Measurements from ENCODE around the gene IFT43.

IFT43 gene

DNA sequence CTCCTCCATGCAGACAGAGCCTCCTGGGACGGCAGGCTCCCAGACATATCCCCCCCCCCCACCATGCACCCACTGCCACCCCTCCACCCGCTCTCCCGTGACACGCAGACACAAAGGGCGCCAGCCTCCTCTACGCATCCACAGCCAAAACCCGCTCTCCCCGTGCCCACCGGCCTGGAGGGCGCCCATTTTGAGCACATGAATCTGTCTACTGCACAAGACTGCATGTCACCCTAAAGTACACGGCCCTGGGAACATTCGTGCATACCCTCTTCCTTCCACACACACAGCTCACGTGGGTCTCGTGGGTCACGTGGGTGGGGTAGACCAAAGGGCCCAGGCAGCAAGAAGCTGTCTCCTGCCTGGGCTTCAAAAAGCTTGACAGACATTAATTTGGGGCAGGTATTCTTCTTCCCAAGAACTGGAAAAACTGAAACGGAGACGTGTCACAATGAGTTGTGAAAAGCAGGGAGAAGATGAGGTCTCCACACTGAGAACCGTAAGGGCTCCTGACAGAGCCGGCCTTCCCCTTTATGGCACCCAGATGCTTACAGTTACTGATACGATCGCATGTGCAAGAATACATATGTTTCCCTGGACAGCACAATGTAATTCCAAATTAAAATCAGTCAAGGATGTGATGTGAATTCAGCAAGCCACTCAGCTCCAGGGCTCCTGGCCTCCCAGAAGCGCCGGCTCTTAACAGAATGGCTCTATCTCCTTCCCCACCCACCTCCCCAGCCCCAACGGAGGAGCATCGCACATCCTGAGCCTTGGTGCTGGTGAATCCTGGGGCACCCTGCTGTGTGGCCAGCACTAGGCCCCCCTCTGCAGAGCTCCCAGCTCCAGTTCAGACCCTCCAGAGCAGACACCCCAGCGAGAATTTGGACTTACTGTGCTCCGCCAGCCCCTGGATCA lies 5.7 kb upstream of the IFT43 start:
- intact Hi-C loops (cut with DNase I): loop anchor here (5.0 kb wide), 1 partner anchor 403 kb away; the partner anchor contains the start of gene FLVCR2
- peak in 9 of 10 donors; percentile 23 to 92 (median 48) for DNase-seq

DNA sequence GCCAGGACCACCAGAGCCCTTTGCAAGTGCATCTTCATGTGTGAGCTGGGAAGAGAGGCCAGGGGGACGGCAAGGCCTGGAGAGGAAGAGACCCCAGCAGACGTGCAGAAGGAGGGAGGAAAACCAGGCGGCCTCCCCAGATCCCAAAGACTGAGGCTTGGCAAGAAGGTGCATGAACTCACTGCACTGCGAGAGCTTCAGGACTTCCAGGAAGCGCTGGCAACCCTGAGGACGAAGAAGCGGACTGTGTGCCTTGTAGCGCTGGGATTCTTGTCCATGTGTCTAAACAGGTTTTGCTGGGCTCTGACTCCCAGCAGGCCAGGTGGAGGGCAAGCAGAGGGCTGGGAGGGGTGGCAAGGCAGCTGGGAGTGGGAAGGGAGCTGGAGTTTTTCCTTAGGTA lies 4.7 kb upstream of the IFT43 start:
- peak in 1 of 10 donors; percentile 28 for DNase-seq
- intact Hi-C loops (cut with DNase I): loop anchor here (5.0 kb wide), 1 partner anchor 404 kb away; the partner anchor contains the start of gene FLVCR2

DNA sequence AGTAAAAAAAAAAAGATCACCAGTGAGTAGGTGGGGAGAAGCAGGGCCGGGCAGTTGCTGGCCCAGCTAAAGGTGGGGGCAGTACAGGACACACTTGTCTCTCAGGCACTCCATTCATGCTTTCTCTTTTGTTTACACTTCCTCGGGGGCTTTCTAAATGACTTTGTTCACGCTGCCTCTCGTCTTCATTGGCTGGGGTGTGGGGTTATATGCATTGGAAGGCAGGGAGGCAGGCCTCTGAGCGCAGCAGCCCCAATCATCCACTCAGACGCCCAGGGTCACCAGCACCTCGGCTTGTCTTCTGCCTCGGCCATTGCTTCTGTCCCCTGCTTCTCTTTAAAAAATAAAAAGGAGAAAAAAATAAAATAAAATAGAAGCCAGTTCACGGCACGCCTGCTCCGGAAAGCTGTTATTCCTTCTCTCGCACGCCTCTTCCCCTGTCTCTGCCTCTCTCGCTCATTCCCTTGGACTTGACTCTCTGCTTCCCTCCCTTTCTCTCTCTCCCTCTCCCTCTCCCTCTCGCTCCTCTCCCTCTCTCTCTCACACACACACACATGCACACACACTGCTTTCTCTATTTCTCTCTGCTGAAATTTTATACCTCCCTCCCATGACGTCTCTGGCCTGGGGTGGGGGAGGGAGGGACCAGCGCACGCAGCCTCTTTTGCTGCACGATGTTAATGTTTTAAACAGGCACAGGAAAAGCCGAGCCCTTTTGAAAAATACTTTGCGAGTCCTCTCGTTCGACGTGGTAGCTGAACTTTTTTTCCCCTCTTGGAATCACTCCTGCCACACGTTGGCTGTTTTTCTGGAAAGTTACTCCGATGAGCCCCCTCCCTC lies 3.9 kb upstream of the IFT43 start, which contains the start of gene TGFB3:
Gene TGFB3 (minus strand): TSS at position 570 of the 840 bp plus-strand sequence. CDS start 1,102 bp downstream, outside the sequence.
- intact Hi-C loops (cut with DNase I): loop anchor here (1.0 to 5.0 kb wide), 4 partner anchors 77 to 404 kb away; partner anchors contain the start of gene FLVCR2
- peak in 8 of 10 donors; percentile 34 to 91 (median 50) for DNase-seq

DNA sequence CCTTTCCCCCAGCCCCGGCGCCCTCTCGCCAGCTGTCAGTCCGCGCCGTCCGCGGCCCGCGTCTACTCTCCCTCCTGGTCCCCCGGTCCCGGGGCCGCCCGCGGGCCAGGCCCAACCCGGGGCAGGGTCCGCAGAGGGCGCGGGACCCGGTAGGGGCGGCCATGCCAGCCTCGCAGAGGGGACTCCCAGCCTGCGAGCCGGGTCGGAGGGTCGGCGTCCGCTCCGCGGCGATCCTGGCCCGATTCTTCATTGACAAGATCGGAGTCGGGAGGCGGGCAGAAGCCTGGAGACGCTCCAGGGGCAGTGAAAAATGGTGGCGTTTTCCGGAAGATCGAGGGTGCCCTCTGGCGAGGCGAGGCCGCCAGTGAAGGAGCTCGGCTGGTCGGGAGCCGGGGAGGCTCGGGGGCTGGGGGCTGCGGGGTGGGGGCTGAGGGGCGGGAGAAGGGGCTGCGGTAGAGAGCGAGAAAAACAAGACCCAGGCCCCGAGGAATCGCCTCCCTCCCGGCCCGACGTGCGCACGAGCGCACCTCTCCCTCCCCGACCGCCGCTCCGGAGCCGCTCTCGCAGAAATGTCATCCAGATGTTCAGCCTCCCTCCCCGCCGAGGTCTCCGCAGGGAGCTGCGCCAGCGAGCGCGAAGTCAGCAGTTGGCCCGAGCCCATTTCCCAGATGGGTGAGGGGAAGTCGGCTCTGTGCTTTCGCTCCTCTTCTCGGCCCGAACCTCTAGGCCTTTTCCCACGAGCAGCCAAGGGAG lies 3.1 kb upstream of the IFT43 start:
- intact Hi-C loops (cut with DNase I): loop anchor here (1.0 to 5.0 kb wide), 4 partner anchors 78 to 405 kb away; partner anchors contain the start of gene FLVCR2
- peak; percentile 77 to 97 (median 84) for DNase-seq

DNA sequence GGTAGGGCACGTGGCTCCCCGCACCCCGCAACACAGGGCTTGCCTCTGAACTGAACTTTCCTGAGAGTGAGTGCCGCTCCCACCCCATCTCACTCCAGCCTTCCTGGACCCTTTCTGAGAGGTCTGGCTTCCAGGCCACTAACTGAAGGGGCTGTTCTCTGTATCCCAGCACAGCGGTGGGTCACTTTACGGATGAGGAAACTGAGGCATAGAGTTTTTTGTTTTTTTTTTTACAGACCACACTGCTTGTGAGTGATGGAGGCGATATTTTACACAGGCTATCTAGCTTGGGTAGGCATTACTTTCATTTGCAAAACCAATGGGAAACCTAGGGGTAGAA lies 2.6 kb upstream of the IFT43 start:
- no peak for DNase-seq
- intact Hi-C loops (cut with DNase I): loop anchor here (2.0 to 5.0 kb wide), 2 partner anchors 78 to 406 kb away; partner anchors contain the start of gene FLVCR2

DNA sequence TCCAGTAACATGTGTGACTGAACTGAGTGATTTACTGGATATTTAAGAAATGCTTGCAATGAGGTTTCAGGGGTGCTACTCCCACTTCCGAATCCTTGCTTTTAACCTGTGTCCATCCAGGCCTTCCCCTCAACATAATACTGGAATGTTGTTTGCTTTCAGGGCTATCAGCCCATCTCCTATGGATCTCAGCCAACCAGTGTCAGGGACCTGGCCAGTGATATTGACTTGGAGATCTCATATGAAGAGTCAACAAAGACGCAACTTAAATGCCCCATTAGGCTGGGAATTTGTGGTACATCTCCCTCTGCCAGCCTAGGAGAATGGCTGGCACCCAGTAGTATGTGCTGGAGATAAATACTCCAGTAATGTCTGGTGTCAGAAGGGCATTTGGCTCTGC lies 889 bp upstream of the IFT43 start:
- intact Hi-C loops (cut with DNase I): loop anchor here (5.0 kb wide), 1 partner anchor 407 kb away; the partner anchor contains the start of gene FLVCR2
- no peak for DNase-seq

DNA sequence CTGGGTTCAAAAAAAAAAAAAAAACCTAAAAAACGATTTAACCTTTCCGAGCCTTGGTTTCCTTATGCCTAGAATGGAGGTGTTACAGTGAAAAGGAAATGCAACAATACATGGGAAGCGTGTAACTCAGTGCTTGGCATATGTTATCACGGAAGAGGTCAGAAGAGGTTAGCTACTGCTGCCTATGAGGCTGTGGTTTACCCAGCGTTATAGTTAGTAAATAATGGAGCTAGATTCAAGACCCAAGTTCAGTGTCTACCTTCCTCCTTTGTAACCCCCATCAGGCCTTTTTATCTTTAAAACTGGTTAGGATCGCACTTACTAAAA lies 839 bp downstream of the IFT43 start:
- intact Hi-C loops (cut with DNase I): no loop called here
- no peak for DNase-seq

DNA sequence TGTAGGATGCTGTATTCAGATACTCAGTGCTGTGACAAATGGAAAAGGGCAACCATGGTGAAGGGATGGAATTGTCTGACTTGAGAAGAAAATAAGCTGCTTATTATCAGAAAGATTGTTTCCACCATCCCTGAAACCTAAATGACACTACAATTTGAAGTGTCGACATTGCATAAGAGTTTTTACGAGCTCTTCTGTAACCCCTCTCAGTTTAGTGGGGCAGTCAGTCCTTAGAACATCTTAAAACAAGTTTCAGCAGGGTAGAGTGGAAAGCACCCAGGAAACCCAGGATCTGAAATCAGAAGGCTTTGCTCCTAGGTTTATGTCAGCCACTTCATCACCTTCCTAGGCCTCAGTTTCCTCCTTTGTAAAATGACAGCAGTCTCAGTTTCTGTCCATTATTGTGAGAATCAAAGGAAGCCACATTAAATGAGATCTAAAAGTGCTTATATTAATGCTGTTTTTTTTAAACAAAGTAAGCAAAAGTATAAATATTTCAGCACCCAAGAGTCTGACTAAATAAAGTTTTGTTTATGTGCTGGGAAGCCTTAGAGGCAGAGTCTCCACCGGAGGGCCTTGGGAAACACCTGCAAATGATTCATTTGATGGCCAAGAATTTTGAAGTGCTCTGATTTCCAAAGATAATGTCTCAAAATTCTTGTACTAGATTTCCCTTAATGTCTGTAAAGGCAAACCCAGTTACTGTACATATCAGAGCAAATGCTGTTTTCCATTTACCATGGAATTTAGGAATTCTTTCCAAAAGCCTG lies 1.8 kb downstream of the IFT43 start:
- intact Hi-C loops (cut with DNase I): no loop called here

DNA sequence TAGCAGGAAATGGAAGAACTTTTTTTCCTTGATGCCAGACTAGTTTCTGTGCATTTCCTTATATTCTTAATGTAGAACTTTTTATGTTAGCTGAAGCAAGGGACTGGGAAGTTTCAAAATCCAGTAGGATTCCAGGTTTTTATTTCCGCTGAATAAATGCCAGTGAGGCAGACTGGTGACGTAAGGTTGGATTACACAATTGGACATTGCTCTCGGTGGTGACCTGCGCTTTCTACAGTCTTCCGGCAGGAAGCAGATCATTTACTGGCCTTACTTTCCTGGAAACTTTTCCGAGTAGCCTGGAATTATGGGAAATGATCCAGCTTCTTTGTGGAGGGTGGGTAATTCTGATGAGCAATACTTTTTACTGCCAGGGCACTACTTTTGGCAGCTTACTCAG lies 3.6 kb downstream of the IFT43 start:
- intact Hi-C loops (cut with DNase I): no loop called here
- no peak for DNase-seq

More for the DNA sequence above, 1.8 kb downstream of the IFT43 start:
- no peak for DNase-seq

DNA sequence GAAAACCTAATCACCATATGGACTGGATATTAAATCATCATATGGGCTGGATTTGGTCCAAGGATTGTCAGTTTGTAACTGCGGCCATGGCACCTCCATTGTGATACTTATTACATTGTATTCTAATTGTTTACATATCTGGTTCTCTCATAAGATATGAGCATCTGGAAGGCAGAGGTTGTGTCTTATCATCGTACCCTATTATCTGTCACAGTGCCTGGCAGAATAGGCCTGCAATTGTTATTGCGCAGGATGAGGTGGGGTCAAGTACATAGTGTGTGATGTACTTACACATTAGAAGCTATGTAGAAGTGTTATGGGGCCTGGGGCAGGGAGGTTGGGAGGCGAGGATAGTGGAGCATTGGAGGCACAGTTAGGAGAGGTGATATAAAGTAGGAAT lies 4.7 kb downstream of the IFT43 start:
- DNase-seq: no peak
- intact Hi-C loops (cut with DNase I): no loop called here

DNA sequence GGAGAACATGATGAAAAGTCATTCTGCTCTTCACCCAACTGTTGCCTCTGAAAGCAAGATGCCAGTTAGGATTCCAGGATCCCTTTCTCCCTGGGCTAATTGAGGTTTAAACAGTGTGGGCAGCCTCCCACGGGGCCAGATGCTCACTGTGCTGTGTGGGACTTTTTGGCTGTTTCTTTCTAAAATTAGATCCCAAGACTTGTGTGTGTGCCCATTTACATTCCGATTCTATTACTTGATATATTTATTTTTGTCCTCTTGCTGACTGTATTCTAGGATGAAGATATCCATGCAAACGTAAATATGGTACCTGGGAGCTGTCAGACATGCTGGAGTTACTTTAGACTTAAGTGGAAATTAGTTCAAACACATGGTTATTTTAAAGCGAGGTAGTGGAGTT lies 6.2 kb downstream of the IFT43 start:
- no peak for DNase-seq
- intact Hi-C loops (cut with DNase I): no loop called here

DNA sequence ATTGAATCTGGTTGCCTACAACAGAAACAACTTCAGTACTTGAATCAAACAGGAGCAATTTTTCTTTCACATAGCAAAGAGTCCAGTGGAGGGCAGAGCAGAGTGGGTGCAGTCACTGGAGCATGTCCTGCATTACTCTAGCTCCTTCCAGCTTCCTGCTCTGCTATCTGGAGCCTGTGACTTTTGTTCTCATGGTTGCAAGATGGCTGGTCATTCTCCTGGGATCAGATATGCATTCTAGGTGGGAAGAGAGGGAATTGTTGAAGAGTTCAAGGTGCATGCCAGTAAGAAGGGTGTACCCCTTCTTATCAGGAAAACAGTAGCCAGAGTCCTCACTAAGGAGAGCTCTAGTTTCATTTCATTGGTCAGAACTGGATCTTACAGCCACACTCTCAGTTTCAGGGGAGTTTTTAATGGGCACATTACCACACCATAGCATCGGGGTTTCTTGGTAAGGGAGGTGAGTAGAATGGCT lies 8.0 kb downstream of the IFT43 start:
- intact Hi-C loops (cut with DNase I): no loop called here
- DNase-seq: no peak

DNA sequence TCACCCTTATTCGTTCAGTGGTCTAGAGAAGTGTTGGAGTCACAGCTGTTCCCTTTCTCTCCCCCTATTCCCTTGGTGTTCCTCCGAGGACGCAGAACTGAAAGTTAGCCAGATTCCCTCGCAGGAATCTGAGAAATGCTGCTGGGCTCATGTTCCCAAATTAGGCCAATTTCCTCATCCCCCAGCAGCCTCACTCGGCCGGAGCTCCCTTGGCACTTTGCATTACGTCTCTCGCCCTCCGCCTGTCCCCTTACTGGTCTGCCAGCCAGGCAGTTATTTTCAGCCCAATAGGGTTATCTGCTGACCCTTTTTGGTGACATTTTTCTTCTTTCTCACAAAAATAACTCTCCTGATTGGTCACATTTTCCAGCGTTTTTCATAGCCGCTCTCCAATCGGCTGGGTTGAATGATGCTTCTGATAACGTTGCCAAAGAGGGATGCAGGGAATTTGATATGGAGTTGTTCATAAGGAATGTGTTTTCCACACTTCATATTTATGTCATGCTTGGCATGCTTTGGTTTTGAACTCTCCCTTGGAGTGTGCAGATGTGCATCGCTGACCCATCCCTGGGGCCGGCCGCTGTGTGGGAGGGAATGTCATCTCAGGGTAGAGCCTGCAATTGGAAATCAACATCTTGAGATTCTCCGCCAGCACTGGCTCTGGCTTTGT lies 9.9 kb downstream of the IFT43 start:
- intact Hi-C loops (cut with DNase I): no loop called here

DNA sequence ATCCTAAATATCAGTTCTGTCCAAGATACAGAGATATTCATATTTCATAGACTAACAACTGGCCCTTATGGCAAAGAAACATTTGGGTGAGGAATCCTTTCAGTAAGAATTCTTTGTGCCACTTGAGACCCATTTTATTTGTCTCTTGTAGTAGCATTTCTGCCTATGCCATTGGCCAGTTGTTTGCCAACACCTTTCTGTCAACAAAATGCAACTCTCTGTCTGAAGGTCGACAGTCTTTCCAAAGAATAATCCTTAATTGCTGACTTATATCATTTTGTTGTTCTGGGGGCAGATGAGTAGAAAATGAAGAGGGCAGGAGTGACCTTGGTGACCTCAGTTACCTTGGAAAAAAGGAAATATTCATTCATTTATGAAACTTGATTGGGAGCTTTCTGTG lies 10.9 kb downstream of the IFT43 start:
- intact Hi-C loops (cut with DNase I): no loop called here
- no peak for DNase-seq

More for the DNA sequence above, 9.9 kb downstream of the IFT43 start:
- DNase-seq: peak in 1 of 10 donors; percentile 70

DNA sequence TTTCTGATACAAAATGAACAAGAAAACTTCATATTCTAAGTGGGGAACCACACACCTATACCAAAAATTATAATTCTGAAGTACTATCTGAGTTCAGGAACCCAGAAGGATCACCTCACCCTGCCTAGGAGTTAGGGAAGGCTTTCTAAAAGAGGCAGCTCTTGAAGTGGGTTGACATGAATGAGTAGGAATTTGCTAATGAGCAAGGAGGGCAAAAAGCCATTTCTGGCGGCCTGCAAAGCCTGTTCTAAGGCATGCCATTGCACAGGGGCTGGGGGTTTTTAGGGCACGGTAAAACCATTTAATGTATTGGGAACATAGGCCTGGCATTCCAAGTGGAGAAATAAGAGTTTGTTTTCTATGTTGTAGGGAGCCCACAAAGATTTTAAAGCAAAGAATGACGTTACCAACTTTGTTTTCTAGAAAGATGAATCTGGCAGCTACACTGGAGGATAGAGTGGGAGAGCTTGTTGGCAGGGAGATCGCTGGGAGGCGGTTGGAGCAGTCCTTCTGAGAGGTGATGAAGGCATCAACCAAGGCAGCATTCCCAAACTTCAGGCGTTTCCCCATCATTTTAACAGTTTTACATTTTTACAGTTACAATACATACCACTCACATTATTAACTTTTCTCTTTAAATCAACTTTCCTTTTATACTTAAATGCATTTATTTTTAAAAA lies 14.1 kb downstream of the IFT43 start:
- intact Hi-C loops (cut with DNase I): no loop called here
- DNase-seq: peak in 3 of 10 donors; percentile 27 to 90 (median 82)

DNA sequence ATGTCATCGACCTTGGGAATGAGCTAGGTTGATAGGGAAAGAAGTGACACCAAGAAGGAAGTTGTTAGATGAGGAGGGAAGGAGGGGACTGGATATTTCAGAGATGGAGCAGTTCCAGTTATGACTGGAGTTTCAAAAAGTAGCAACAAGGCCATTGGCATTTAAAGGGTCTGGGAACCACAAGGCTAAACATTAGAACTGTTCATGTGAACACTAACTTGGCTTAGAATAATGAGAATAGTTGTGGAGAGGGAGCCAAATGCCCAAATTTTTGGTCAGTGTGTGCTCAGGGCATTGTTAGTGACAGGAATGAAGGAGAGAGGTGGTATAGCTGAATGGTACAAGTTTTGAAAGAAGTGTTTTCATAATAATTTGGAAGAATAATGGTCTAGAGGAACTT lies 16.8 kb downstream of the IFT43 start:
- intact Hi-C loops (cut with DNase I): no loop called here
- no peak for DNase-seq

DNA sequence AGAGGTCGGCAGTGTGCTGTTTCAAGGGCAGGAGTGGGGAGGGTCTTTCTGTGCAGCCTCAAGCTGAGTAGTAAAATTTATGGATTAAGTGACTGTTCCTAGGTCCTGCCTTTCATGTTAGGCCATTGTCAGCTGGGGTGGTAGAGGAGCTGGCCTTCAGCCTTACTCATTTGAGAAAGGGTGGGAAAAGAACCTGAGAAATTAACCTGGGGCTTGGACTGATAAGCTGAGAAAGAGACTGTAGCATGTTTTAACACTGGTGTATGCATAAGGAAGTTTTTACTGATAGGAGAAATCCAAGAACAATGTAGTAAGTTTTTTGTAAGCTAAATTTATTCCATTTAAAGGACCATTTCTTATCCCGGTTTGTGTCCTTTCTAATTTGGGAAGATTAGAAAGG lies 20.7 kb downstream of the IFT43 start:
- DNase-seq: no peak
- intact Hi-C loops (cut with DNase I): no loop called here

DNA sequence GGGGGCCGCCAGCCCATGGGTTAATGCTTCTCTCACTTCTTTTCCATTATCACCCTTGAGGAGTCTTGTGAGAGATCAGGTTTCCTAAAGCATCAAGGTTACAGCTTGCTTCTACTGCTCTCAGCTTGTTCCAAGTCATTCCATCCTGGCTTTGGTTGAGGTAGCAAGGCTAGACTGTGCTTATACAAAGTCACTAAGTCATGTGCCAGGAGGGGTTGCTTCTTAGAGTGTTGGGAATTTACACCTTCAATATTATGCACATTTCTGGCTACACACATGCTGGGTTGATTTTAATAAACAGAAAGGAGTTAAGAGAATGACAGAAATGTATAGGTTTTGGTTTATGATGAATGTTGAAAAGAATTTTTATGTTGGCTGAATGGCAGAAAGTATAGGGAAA lies 21.8 kb downstream of the IFT43 start:
- DNase-seq: no peak
- intact Hi-C loops (cut with DNase I): no loop called here

Measured in posterior cingulate gyrus (tissue), 11 donors.